MCF 10A (cell line): ENCODE data around the gene P2RY4. TPM values are rescaled to one million over a fixed set of nuclear protein-coding genes. Genes with fewer than 3 reads are reported as not detected.
A peak's percentile ranks its signal among the peaks of the same experiment; 100 is the strongest.

Experiments used
- BruUV-seq: library from RNA; stranded (reverse); fragments of 400-500 nt; replicated peaks from 2 replicates; lab custom pipeline; 2021; lab: Mats Ljungman, UMichigan
- CTCF ChIA-PET: fragments of 300-600 bp; sonication (Branson Sonifier 250); formaldehyde crosslinking; extraction: SDS; loops from one replicate; lab custom pipeline; 2021; ENCODE audit warnings: antibody characterized with exemption, inconsistent platforms; lab: Yijun Ruan, JAX
- POLR2A ChIA-PET: fragments of 300-600, 350-650 bp; sonication (Branson Sonifier 250); formaldehyde crosslinking; extraction: SDS; loops from one replicate; lab custom pipeline; 2020; ENCODE audit warnings: antibody characterized with exemption, inconsistent platforms; lab: Yijun Ruan, JAX
- DNase-seq: peaks from one replicate; pipeline ENCODE4 v3.0.0-alpha.2; 2018; ENCODE audit not compliant: unreplicated experiment
- H3K27ac Mint-ChIP-seq: one replicate; pipeline ENCODE4 v1.8.0; 2022; ENCODE audit warnings: mild to moderate bottlenecking, low read depth, mixed read lengths; ENCODE audit not compliant: unreplicated experiment
- H3K27me3 Mint-ChIP-seq: one replicate; pipeline ENCODE4 v1.8.0; 2022; ENCODE audit warnings: mixed read lengths; ENCODE audit not compliant: insufficient read depth, unreplicated experiment
- H3K36me3 Mint-ChIP-seq: one replicate; pipeline ENCODE4 v1.8.0; 2022; ENCODE audit warnings: mild to moderate bottlenecking, moderate library complexity, mixed read lengths; ENCODE audit not compliant: insufficient read depth, unreplicated experiment
- H3K4me1 Mint-ChIP-seq: one replicate; pipeline ENCODE4 v1.8.0; 2022; ENCODE audit warnings: mixed read lengths; ENCODE audit not compliant: insufficient read depth, unreplicated experiment
- H3K4me3 Mint-ChIP-seq: one replicate; pipeline ENCODE4 v1.8.0; 2022; ENCODE audit warnings: mild to moderate bottlenecking, moderate library complexity, mixed read lengths; ENCODE audit not compliant: unreplicated experiment
- H3K9me3 Mint-ChIP-seq: one replicate; pipeline ENCODE4 v1.8.0; 2022; ENCODE audit warnings: mixed read lengths; ENCODE audit not compliant: unreplicated experiment
- intact Hi-C: fragments of 100-400 bp; cut with micrococcal nuclease; formaldehyde crosslinking; loops from 2 replicates; pipeline ENCODE4 v1.14.1; 2022
- total RNA-seq: library from RNA; stranded (reverse); gene quantifications from 2 replicates; pipeline ENCODE4 v1.2.3, GENCODE V29; 2022
- TF ChIP-seq, protein P1 (sequence below): fragments of 200-600 bp; IDR thresholded peaks from one replicate; pipeline ENCODE4 v1.8.0; 2022; ENCODE audit warnings: antibody characterized with exemption, mild to moderate bottlenecking; ENCODE audit not compliant: unreplicated experiment

Gene P2RY4
- total RNA-seq, 1 experiment from 2014 or later, result not detected

DNA sequence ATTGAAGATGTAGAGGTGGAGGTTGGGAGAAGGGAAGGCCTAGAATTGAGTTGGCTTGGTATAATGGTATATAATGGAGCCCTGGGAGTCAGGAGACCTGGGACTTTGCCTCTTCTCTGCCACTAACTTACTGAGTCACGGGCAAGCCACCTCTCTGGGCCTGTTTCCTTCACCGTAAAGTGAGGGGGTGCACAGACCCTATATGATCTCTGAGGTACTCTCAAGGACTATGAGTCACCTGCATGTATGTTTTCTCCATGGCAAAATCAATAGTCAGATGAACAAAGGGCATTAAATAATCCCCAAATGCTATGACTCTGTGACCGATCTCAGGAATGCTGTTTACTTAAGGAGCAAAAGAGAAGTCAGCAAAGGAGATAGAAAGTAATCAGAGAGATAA lies 5.1 kb downstream of the P2RY4 start:
- CTCF ChIA-PET, result no interaction called here
- POLR2A ChIA-PET, result interaction anchor here (1.0 kb wide), 1 partner anchor 14 kb away, joined by 3 read pairs; no protein-coding TSS in a partner anchor
- H3K9me3 Mint-ChIP-seq, result no peaks in the 10 kb centered on the region
- peaks cover 7% of the 10 kb centered on the region for H3K4me1 Mint-ChIP-seq
- H3K27me3 Mint-ChIP-seq, result peaks cover 50% of the 10 kb centered on the region
- H3K4me3 Mint-ChIP-seq, result no peak overlapping the region
- TF ChIP-seq, protein P1, sequence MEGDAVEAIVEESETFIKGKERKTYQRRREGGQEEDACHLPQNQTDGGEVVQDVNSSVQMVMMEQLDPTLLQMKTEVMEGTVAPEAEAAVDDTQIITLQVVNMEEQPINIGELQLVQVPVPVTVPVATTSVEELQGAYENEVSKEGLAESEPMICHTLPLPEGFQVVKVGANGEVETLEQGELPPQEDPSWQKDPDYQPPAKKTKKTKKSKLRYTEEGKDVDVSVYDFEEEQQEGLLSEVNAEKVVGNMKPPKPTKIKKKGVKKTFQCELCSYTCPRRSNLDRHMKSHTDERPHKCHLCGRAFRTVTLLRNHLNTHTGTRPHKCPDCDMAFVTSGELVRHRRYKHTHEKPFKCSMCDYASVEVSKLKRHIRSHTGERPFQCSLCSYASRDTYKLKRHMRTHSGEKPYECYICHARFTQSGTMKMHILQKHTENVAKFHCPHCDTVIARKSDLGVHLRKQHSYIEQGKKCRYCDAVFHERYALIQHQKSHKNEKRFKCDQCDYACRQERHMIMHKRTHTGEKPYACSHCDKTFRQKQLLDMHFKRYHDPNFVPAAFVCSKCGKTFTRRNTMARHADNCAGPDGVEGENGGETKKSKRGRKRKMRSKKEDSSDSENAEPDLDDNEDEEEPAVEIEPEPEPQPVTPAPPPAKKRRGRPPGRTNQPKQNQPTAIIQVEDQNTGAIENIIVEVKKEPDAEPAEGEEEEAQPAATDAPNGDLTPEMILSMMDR, result no peak
- no peaks in the 10 kb centered on the region for H3K36me3 Mint-ChIP-seq
- intact Hi-C loops, result no loop called here
- no TSS peak for BruUV-seq
- no peak for DNase-seq
- no peak overlapping the region for H3K27ac Mint-ChIP-seq

DNA sequence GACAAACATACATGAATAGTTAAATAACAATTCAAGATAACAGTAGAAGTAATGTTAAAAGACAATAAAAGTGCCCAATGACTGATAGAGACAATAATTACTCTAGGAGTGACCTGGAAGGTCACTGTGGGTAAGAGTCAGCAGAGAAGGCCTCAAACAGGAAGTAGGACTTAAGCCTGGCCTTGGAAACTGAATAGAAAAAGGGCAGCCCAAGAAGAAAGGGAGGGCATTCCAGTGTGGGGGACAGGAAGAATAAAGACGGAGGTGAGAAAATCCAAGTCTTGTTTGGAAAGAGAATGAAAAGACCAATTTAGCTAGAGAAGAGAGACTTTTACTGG lies 6.0 kb downstream of the P2RY4 start:
- no peak for DNase-seq
- ChIA-PET POLR2A (interaction anchor here (0.7 to 1.2 kb wide), 3 partner anchors 13 to 36 kb away, joined by 3 read pairs; partner anchors contain the start of genes KIF4A and PDZD11), CTCF (interaction anchor here (0.9 to 1.8 kb wide), 2 partner anchors 8 to 59 kb away, joined by 4 to 6 read pairs; no protein-coding TSS in a partner anchor)
- Mint-ChIP-seq H3K36me3 (no peaks in the 10 kb centered on the region), H3K4me1 (peaks cover 7% of the 10 kb centered on the region), H3K9me3 (no peaks in the 10 kb centered on the region), H3K4me3 (no peak overlapping the region), H3K27ac (peak overlapping the region; percentile 81), H3K27me3 (peaks cover 54% of the 10 kb centered on the region)
- TF ChIP-seq, protein P1, result no peak
- intact Hi-C loops, result no loop called here
- TSS peak; percentile 52 for BruUV-seq

DNA sequence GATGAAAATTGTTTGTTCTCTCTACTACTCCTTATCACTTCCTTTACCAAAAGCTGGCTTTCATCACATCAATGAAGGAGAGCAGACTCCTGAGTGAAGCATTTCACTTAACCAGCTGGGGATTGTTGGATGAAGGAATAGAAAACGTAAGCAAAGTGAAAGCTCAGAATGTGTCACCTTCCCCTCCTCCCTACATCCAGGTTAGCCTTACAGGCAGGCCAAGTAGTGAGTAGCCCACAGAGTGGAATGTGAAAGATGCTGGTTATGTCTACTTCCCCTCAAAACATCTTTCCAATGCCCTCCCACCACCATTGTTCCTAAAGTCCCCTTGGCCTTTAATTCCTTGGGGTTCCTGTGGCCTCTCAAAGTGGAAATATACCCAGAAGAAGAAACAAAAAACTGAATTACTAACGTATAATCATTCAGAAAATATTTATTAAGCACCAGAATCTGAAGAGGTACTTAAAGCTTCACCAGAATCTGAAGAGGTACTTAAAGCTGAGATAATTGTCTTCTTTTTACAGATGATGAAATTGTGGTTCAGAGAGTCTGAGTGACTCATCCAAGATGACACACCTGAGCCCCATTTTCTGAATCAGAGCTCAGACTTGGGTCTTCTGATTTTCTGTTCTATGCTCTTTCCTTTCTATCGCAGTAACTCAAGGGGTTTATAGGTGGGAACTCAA lies 6.5 kb downstream of the P2RY4 start:
- H3K36me3 Mint-ChIP-seq, result no peaks in the 10 kb centered on the region
- intact Hi-C loops, result no loop called here
- H3K27ac Mint-ChIP-seq, result peak overlapping the region; percentile 81
- no peak overlapping the region for H3K4me3 Mint-ChIP-seq
- POLR2A ChIA-PET, result interaction anchor here (0.7 to 1.2 kb wide), 4 partner anchors 13 to 148 kb away, joined by 3 read pairs; partner anchors contain the start of genes KIF4A and PDZD11
- TF ChIP-seq, protein P1, result no peak
- peaks cover 7% of the 10 kb centered on the region for H3K4me1 Mint-ChIP-seq
- H3K9me3 Mint-ChIP-seq, result no peaks in the 10 kb centered on the region
- TSS peak; percentile 75 for BruUV-seq
- CTCF ChIA-PET, result interaction anchor here (0.5 to 1.8 kb wide), 4 partner anchors 8 to 163 kb away, joined by 3 to 6 read pairs (median 4); no protein-coding TSS in a partner anchor
- peaks cover 54% of the 10 kb centered on the region for H3K27me3 Mint-ChIP-seq
- DNase-seq, result peak; percentile 43

DNA sequence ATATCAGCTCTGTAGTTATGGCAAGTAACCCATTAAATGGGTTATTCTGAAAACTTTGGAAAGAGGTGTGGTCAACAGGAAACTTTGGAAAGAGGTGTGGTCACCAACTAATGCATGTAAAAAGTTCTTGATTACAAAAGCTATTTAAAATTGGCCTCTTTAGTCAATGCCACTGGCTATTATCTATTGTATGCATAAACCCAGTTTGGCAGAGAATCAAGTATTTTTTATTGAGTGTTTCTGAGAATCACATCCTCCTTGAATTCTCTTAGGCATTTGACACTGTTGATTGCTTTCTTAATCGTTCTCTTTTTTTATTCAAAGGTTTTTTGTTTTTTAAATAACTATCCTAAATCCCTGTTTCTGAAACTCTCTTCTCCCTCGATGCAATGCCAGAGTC lies 7.5 kb downstream of the P2RY4 start:
- H3K4me3 Mint-ChIP-seq, result no peak overlapping the region
- H3K36me3 Mint-ChIP-seq, result no peaks in the 10 kb centered on the region
- H3K27ac Mint-ChIP-seq, result no peak overlapping the region
- ChIA-PET POLR2A (no interaction called here), CTCF (interaction anchor here (0.8 to 0.9 kb wide), 2 partner anchors 7 to 56 kb away, joined by 3 read pairs; no protein-coding TSS in a partner anchor)
- H3K9me3 Mint-ChIP-seq, result no peaks in the 10 kb centered on the region
- H3K4me1 Mint-ChIP-seq, result peaks cover 7% of the 10 kb centered on the region
- DNase-seq, result no peak
- TF ChIP-seq, protein P1, result no peak
- peaks cover 54% of the 10 kb centered on the region for H3K27me3 Mint-ChIP-seq
- no TSS peak for BruUV-seq
- intact Hi-C loops, result no loop called here
